ENCODE measurements around the gene SH2D1A. TPM values are rescaled to one million over a fixed set of nuclear protein-coding genes. Genes with fewer than 3 reads are reported as not detected.

SH2D1A gene
- total RNA-seq, 1 donor from 2014 or later: not detected

DNA sequence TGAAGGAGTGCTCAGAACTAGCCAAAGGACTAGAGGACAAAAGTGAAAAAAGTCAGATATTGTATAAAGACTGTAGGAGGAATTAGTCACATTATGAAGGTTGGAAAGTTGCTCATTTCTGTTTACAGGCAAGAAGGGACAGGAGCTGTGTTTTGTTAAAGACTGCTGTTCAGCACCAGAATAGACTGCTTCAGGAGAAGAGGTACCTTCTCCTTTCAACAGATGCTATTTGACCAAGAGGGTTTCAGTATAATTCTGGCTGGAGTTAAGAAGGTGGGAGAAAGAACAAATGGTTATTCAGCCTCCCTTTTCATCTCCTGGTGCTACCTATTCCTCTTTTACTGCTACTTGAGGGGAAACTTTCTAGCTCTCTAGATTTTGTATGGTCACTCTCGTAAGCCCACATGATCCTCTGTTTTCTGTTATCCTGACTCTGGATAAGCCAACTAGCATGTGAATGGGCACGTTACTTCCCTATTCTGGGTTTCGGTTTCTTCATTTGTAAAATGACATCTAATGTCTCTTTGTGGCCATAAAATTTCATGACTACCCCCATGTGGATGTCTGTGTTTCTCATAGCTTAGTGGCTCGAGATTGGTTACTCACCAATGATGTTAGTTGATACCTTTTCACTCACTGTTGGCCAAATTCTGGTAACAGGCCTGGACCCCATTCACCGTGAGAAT, 68.9 kb downstream of the SH2D1A start:
- DNase-seq (ENCODE audit: low read depth in 2 of 2): no peak

DNA sequence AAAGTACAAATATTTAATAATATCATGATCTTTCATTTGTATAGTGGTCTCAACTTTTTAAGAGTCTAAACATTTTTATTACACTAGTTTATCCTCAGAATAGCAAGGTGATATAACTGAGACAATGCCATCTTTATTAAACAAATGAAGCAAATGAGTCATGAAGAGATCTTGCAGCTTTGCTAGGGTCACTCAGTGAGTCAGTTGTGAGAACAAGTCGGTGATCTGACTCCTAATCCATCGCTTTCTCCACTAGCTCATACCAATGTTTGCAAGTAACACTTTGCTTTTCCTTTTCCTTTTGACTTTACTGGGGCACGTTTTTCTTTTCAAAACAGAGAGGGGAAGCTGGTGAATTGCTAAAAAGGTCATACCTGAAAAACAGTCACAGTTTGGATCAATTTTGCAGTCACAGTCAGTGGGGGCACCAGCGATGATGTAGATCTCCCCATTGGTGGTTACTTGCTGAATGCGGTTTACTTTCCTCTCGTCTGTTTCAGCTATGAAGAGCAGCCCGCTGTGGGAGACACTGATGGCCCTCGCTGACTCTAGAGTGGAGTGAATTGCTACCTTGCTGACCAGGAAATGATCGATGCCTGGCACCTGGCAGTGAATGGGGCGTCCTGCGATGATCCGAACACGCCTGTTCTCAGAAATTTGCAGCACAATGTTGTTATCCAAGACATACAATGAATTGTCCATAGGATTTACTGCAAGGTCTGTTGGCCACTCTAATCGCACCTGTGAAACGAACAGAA, 75.7 kb downstream of the SH2D1A start:
- peak in 1 of 2 donors; percentile 1 for DNase-seq (ENCODE audit: low read depth in 2 of 2)

Other genes with a start within 250 kb of the SH2D1A start
- not detected in 2 replicates for gene TEX13D, start 13.9 kb upstream of the SH2D1A start, total RNA-seq

Data from lung microvascular endothelial cell (primary cell).